GM19467 (cell line): ENCODE data around the gene IFT22.
"Not testable (repeated sequence)": the region's sequence is repeated elsewhere in the genome, so short reads cannot be mapped to it uniquely, and the experiment has no call there.

Experiments
- ATAC-seq: cut with Tn5 transposase; IDR thresholded peaks from one replicate; pipeline ENCODE4 v1.9.1; 2021; ENCODE audit warnings: mild to moderate bottlenecking, moderate library complexity; ENCODE audit not compliant: unreplicated experiment

IFT22 gene

DNA sequence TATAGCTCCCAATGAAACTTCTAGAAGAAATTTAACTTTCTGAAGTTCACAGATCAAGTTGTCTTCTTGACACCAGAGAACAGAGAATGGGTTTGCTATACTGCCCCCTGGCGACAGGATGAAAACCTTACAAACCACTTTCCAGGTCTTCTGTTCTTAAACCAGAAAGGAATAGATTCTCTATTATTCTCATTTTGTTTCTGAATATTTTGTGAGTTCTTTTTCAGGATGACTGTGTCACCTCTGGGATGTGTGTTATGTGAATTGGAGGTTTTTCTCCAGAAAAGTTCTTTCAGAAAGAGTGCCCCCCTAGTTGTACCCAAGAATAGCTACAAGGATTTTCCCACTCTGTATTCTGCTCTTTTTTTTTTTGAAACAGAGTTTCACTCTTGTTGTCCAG, 6.3 kb downstream of the IFT22 start:
- ATAC-seq: no peak

DNA sequence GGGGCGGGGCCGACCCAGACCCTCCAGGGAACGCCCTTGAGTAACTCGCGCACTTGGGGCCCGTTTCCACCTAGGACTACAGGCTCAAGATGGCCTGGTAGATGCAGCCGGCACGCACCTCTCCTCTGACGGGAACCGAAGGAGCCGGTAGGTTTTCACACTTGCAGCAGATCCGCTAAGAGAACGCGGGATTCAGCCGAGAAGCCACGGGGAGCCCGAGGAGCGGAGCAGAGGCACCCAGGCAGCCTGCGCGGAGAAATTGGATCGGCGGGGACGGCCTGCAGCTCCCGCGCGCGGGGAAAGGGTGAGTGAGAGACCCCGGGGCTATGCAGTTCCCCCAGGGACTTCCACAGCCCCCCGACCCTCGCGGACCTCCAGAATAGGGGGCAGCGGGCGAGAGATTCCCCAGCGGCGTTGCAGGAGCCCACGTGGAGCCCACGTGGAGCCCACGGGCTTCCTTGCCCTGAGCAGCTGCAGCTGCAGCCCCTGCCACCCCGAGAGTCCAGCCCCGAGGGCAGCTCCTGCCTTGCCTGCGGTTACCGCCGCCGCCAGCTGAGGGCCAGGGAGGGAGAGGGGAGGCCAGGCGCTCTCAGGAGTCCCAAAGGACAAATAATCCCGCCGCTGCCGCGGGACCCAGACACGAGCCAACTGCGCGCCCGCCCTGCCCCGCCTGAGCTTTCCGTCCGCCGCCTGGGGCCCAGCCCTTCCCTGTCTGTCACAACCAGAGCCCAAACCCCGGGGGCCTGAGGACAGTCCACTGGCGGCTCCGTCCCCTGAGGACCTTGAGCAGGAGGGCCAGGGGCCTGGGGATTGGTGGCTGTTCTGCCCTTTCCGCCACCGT, 13.1 kb downstream of the IFT22 start:
- no peak for ATAC-seq

DNA sequence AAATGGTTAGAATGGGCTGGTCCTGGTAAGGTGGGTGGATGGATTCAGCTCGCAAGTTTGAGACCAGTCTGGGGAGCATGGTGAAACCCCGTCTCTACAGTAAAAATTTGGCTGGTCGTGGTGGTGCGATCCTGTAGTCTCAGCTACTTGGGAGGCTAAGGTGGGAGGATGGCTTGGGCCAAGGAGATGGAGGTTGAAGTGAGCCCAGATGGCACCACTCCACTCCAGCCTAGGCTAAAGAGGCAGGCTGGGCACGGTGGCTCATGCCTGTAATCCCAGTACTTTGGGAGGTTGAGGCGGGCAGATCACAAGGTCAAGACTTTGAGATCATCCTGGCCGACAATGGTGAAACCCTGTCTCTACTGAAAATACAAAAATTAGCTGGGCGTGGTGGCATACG, 15.3 kb downstream of the IFT22 start:
- ATAC-seq: no peak

DNA sequence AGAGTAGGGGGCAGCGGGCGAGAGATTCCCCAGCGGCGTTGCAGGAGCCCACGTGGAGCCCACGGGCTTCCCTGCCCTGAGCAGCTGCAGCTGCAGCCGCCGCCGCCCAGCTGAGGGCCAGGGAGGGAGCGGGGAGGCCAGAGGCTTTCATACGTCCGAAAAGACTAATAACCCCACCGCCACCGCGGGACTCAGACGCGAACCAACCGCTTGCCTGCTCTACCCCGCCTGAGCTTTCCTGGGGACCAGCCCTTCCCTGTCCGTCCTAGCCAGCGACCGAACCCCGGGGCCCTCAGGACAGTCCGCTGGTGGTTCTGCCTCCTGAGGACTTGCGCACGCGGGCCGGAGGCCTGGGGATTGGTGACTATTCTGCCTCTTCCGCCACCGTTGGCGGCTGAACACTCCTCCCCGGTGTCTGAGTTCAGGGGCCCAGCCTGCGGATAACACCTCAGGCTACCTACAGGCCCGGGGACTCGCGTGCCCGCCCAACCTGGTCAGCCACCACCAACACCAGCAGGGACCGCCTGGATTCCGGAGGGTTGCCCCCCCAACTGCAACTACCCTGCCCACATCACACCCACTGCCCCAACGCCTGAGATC, 18.4 kb downstream of the IFT22 start:
- ATAC-seq: no peak

DNA sequence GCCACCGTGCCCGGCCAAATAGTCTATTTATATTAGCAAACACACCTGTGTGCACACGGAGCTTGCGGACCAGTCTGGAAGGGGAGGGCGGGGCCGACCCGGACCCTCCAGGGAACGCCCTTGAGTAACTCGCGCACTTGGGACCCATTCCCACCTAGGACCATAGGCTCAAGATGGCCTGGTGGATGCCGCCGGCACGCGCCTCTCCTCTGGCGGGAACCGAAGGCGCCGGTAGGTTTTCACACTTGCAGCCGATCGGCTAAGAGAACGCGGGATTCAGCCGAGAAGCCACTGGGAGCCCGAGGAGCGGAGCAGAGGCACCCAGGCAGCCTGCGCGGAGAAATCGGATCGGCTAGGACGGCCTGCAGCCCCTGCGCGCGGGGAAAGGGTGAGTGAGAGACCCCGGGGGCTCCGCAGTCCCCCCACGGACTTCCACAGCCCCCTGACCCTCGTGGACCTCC, 18.9 kb downstream of the IFT22 start:
- ATAC-seq: no peak

DNA sequence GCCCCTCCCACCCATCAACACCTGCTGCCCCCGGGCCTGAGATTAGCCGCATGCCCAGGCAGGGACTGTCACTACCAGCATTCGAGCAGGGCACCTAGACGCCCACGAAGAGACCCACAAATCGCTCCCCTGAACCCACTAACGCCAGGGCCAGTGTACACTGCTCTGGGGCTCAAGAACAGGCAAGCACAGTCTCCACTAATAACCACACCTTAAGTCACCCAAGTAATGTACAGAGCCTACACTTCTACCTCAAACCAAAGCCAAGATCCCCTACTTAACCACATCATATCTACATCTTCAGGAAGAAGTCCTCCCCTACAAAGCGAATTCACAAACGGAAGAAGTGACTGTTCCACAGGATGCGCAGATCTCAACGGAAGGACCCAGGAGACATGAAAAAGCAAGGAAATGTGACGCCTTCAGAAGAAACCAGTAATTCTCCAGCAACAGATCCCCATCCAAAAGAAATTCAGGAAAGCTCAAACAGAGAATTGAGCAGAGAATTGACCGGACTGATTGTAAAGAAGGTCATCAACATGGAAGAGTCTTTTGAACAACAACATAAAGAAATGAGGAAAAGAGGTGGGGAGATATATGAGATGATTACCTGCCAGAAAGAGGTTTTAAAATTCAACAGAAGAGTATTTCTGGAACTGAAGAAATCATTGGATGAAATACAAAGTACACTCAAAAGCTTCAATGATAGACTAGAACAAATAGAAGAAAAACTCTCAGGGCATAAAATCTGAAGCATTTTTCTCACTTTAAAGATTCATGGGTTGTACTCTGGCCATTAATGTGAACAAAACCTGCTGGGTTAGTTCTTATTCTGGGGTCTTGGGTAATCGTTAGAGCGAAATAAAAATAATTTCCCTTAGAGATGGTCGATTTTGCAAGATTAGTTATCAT, 20.9 kb downstream of the IFT22 start:
- ATAC-seq: no peak

DNA sequence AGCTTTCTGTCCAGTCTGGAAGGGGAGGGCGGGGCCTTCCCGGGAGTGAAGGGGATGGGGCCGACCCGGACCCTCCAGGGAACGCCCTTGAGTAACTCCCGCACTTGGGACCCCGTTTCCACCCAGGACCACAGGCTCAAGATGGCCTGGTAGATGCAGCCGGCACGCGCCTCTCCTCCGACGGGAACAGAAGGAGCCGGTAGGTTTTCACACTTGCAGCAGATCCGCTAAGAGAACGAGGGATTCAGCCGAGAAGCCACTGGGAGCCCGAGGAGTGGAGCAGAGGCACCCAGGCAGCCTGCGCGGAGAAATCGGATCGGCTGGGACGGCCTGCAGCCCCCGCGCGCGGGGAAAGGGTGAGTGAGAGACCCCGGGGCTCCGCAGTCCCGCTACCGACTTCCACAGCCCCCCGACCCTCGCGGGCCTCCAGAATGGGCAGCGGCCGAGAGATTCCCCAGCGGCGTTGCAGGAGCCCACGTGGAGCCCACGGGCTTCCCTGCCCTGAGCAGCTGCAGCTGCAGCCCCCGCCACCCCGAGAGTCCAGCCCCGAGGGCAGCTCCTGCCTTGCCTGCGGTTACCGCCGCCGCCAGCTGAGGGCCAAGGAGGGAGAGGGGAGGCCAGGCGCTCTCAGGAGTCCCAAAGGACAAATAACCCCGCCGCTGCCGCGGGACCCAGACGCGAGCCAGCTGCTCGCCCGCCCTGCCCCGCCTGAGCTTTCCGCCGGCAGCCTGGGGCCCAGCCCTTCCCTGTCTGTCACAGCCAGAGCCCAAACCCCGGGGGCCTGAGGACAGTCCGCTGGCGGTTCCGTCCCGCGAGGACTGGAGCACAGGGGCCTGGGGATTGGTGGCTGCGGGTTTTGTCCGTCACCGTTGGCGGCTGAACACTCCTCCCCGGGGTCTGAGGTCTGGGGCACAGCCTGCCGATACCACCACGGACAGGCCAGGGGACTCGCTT, 21.8 kb downstream of the IFT22 start:
- no peak for ATAC-seq

DNA sequence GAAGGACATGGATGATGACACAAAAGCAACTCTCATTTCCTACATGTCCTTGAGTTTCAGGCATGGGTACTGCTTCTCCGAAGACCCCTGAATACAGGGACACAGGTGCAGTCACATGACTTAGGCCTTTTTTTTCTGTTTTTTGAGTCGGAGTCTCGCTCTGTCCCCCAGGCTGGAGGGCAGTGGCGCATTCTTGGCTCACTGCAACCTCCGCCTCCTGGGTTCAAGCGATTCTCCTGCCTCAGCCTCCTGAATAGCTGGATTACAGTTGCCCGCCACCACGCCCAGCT, 26.8 kb downstream of the IFT22 start:
- no peak for ATAC-seq

DNA sequence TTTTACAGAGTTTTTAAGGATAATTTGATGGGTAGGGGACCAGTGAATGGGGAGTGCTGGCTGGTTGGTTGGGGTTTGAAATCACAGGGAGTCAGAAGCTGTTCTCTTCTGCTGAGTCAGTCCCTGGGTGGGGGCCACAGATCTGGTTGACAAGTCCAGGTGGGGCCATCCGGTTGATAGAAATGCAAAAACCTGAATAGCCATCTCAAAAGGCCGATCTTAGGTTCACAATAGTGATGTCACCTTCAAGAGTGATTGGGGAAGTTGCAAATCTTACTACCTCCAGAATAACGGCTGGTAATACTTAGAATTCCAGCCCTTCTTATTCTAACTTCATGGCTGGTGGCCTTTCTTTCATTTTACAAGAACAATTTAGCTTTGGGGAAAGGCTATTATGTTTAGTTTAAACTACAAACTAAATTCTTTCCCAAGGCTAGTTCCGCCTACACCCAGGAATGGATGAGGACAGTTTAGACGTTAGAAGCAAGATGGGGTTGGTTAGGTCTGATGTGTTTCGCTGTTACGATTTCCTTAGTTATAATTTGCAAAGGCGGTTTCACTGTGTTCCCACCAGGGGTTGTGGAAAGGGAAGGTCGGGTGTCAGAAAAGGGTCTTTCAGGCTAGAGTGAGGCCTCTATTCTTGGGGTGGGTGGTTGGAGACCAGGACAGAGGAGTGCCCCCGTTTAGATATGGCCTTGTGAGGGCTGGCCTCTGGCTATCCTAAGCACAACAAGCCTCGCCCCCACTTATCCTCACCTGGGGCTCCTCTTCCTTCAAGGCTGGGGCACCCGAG, 27.4 kb downstream of the IFT22 start:
- ATAC-seq: no peak

DNA sequence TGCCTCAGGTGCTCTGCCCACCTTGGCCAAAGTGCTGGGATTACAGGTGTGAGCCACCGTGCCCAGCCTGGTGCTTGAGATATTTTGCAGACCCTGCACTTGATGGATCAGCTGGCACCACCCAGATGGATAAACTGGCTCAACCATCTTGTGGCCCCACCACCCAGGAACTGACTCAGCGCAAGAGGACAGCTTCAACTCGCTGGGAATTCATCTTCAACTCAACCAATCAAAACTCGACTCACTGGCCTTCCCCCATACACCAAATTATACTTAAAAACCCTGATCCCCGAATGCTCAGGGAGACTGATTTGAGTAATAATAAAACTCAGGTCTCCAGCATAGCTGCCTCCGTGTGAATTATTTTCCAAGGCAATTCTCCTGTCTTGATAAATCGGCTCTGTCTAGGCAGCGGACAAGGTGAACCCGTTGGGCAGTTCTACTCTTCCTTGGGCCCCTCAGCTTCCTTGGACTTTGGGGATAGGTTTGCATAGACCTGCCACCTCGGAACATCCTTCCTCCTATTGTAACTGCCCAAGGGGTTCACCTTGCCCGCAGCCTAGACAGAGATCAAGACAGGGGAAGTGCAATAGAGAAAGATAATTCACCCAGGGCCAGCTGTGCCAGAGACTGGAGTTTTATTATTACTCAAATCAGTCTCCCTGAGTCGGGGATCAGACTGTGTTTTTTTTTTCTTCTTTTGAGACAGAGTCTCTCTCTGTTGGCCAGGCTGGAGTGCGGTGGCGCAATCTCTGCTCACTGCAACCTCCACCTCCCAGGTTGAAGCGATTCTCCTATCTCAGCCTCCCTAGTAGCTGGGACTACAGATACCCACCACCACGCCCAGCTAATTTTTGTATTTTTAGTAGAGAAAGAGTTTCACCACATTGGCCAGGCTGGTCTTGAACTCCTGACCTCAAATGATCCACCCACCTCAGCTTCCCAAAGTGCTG, 28.3 kb downstream of the IFT22 start:
- ATAC-seq: not testable (repeated sequence)

DNA sequence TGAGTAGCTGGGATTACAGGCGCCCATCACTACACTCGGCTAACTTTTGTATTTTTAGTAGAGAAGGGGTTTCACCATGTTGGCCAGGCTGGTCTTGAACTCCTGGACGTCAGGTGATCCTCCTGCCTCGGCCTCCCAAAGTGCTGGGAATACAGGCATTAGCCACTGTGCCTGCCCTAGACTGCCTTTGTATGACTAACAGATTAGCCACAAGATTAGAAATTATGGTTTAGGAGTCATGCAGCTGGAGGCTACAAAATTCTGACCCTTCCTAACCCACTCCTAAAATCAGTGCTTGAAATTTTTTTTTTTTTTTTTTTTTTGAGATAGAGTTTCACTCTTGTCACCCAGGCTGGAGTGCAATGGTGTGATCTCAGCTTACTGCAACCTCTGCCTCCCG, 29.0 kb downstream of the IFT22 start:
- ATAC-seq: not testable (repeated sequence)

DNA sequence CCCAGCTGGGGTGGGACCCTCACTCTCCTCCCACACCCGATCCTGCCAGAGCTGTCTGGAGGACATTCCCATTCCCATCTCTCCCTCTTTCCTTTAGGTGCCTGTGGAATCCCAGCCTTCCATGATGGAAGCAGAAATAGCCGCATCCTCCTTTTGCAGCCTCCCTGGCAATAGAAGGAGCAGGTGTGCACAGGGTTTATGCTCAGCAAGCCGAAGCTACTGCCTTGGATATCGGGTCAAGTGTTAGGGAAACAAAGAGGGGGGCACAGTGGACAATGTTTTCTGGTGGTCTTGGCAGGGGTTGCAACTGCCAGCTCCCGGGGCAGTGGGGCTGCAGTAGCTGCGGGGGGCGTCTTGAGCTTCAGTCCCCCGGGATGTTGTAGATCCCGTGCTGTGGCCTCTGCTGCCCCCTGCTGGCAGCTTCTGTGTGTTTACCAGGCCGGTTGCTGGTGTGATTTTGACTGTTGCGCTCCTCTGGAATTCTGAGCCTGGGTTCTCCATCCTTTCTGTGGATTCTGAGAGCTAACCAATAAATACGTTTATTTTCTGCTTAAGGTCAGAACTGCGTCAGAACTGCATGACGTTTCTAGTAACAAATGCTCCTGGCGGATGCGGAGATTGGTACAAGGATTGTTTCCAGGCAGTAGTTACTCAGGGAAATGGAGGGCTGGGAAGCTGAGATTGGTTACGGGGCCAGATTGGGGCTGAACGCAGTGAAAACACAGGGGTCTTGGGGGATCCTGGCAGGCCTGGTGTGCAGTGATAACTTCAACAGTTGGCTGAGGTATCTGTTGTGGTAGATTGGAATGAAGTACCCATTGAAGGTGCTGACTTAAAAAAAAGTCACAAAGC, 31.2 kb downstream of the IFT22 start:
- not testable (repeated sequence) for ATAC-seq

DNA sequence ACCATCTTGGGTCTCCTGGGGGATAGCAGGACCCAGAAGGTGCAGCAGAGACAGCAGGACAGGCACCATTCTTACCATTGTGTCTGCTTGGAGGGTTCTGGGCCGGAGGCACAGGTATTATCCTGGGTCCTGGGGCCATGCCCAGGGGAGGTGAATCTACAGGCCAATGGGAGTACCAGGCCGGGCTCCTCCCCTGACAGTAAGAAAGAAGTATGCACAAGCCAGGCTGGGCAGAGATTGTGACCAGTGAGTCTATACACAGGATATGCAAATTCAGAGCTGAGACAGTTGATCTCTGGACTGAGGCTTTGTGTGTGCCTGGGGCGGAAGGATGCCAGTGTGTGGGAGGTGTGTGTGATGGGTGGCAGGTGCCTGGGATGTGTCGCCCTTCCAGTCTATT, 31.9 kb downstream of the IFT22 start:
- peak; percentile 71 for ATAC-seq

DNA sequence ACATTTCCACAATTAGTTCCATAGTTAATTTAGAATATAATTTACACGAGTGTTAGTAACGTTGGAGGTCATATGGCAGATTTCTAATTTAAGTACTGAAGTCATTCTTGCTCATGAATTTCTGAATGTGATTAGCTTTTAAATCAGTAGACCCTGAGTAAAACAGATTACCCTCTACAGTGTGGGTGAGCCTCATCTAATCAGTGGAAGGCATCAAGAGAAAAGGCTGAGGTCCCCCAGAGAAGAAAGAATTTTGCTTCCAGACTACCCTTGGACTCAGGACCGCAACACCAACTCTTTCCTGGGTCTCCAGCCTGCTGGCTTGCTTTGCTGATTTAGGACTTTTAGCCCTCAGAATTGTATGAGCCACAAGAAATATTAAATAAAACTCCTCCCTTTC, 33.2 kb downstream of the IFT22 start:
- ATAC-seq: no peak

DNA sequence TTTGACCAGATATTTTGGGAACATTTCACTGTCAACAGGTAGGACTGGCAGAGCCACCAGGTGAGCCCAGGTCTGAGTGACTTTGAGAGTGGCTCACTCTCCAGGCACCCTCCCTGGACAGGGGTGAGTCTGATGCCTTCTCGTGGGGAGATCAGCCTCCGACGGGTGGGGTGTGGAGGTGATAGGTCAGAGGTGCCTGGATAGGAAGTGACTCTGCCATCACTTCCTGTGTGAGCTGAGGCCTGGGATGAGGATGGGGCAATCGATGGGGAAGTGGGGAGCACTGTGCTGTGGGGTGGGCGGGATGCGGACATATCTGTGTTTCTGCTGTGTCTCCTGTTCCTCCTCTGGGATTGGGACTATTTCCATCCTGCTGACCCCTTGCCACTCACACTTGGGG, 34.6 kb downstream of the IFT22 start:
- ATAC-seq: no peak

DNA sequence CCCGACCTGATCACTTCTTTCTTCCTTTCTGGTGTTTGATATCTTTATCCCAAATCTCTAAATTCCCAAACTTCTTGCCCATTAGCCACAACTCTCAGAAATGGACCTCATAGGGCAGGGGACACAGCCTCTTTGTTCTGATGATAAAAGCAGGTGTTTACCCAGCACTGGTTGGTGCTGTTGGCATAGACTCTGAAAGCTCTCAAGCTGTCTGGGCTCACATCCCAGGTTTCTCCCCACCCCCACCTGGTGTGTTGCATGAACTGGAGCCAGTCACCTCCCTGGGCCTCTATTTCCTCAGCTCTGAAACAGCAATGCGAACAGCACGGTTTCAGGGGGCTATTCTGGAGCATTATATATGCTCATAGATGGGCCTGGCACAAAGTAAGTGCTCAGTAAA, 35.7 kb downstream of the IFT22 start:
- ATAC-seq: not testable (repeated sequence)

DNA sequence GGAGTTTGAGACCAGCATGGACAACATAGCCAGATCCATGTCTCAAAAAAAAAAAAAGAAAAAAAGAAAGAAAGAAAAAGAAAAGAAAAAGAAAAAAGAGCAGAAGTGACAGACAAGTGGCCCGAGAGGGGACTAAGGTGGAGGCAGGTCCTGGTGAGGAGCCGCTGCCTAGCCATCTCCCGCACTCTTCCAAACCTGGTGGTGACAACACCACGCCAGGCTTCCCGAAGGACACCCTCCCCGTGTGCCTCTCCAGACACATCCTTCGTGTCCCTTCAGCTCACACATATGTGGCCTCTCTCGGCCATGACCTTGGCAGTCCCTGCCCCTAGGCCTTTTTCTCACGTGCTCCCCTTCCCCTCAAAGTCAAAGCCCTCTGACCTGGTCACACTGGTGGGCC, 36.4 kb downstream of the IFT22 start:
- no peak for ATAC-seq

DNA sequence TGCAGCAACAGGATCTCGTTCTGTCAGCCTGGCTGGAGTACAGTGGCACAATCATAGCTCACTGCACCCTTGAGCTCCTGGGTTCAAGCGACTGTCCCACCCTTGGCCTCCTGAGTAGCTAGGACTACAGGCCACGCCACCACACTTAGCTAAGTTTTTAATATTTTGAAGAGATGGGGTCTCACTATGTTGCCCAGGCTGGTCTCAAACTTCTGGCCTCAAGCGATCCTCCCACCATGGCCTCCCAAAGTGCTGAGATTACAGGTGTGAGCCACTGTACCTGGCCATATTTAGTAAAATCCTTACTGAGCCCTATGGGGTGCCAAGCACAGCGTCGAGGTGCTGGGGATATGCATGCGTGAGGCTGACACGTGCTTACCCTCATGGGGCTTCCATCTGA, 40.7 kb downstream of the IFT22 start:
- not testable (repeated sequence) for ATAC-seq
